ENCODE results near the gene GP1BB. TPM values are rescaled to one million over a fixed set of nuclear protein-coding genes. Genes with fewer than 3 reads are reported as not detected.
A peak's percentile ranks its signal among the peaks of the same experiment; 100 is the strongest.

Gene GP1BB
- total RNA-seq, 1 experiment from 2014 or later, result 4.3 TPM

DNA sequence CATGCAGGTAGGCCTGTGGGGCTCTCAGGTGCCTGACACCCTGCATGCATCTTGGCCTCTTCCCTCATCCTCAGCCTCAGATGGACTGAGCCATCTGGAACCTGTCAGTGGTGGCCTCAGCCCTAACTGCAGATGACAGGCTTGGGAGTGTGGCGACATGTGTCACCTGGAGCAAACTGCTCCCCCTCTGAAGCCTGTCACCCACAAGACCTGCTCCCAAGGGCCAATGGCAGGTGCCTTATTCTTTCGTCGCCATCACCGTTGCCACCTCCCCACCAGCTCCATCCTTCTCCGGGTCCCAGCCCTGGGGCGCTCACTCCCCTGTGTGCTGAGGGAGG is 12.6 kb upstream of the GP1BB start:
- Mint-ChIP-seq H3K9me3 (no peaks in the 10 kb centered on the region), H3K27ac (no peak overlapping the region), H3K36me3 (no peaks in the 10 kb centered on the region), H3K27me3 (ENCODE audit: low read depth) (peaks cover 33% of the 10 kb centered on the region), H3K4me1 (peaks cover 27% of the 10 kb centered on the region), H3K4me3 (no peak overlapping the region)
- TF ChIP-seq OVOL2 (CRISPR knock-in tag; IDR thresholded peaks at IDR 0.05; ENCODE audit: borderline replicate concordance) (no peak), GTF2I (CRISPR knock-in tag; conservative IDR thresholded peaks at IDR 0.05) (no peak), AR (CRISPR knock-in tag; IDR thresholded peaks at IDR 0.05) (no peak), SMAD3 (CRISPR knock-in tag; IDR thresholded peaks at IDR 0.05; ENCODE audit: borderline replicate concordance) (no peak), JAZF1 (CRISPR knock-in tag; IDR thresholded peaks at IDR 0.05) (no peak), NR2C2 (CRISPR knock-in tag; IDR thresholded peaks at IDR 0.05) (no peak), ETV6 (CRISPR knock-in tag; IDR thresholded peaks at IDR 0.05) (no peak), ATF2 (CRISPR knock-in tag; IDR thresholded peaks at IDR 0.05; ENCODE audit: borderline replicate concordance, low read depth) (no peak), ZNF396 (CRISPR knock-in tag; IDR thresholded peaks at IDR 0.05; ENCODE audit: borderline replicate concordance) (no peak), AFF4 (CRISPR knock-in tag; IDR thresholded peaks at IDR 0.05; ENCODE audit: borderline replicate concordance) (no peak)
- TF ChIP-seq, protein P1, sequence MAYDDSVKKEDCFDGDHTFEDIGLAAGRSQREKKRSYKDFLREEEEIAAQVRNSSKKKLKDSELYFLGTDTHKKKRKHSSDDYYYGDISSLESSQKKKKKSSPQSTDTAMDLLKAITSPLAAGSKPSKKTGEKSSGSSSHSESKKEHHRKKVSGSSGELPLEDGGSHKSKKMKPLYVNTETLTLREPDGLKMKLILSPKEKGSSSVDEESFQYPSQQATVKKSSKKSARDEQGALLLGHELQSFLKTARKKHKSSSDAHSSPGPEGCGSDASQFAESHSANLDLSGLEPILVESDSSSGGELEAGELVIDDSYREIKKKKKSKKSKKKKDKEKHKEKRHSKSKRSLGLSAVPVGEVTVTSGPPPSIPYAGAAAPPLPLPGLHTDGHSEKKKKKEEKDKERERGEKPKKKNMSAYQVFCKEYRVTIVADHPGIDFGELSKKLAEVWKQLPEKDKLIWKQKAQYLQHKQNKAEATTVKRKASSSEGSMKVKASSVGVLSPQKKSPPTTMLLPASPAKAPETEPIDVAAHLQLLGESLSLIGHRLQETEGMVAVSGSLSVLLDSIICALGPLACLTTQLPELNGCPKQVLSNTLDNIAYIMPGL (CRISPR knock-in tag; IDR thresholded peaks at IDR 0.05), result no peak
- ATAC-seq, result no peak
- DNase-seq (ENCODE audit: low spot score), result peak; percentile 8
- ChIA-PET CTCF (interaction anchor here (0.9 to 4.2 kb wide), 6 partner anchors 13 to 79 kb away, joined by 3 to 34 read pairs (median 6); partner anchors contain the start of gene GP1BB), POLR2A (no interaction called here)

- Mint-ChIP-seq H3K27ac (no peak overlapping the region), H3K27me3 (ENCODE audit: low read depth) (peaks cover 49% of the 10 kb centered on the region), H3K9me3 (no peaks in the 10 kb centered on the region), H3K4me1 (peaks cover 15% of the 10 kb centered on the region), H3K4me3 (peak overlapping the region; percentile 68), H3K36me3 (no peaks in the 10 kb centered on the region)
- DNase-seq (ENCODE audit: low spot score) (no peak), ATAC-seq (no peak)
- CTCF ChIA-PET, result interaction anchor here (1.3 to 1.4 kb wide), 2 partner anchors 34 kb away, joined by 5 to 6 read pairs; no protein-coding TSS in a partner anchor
- POLR2A ChIA-PET, result no interaction called here
- TF ChIP-seq, protein P2, sequence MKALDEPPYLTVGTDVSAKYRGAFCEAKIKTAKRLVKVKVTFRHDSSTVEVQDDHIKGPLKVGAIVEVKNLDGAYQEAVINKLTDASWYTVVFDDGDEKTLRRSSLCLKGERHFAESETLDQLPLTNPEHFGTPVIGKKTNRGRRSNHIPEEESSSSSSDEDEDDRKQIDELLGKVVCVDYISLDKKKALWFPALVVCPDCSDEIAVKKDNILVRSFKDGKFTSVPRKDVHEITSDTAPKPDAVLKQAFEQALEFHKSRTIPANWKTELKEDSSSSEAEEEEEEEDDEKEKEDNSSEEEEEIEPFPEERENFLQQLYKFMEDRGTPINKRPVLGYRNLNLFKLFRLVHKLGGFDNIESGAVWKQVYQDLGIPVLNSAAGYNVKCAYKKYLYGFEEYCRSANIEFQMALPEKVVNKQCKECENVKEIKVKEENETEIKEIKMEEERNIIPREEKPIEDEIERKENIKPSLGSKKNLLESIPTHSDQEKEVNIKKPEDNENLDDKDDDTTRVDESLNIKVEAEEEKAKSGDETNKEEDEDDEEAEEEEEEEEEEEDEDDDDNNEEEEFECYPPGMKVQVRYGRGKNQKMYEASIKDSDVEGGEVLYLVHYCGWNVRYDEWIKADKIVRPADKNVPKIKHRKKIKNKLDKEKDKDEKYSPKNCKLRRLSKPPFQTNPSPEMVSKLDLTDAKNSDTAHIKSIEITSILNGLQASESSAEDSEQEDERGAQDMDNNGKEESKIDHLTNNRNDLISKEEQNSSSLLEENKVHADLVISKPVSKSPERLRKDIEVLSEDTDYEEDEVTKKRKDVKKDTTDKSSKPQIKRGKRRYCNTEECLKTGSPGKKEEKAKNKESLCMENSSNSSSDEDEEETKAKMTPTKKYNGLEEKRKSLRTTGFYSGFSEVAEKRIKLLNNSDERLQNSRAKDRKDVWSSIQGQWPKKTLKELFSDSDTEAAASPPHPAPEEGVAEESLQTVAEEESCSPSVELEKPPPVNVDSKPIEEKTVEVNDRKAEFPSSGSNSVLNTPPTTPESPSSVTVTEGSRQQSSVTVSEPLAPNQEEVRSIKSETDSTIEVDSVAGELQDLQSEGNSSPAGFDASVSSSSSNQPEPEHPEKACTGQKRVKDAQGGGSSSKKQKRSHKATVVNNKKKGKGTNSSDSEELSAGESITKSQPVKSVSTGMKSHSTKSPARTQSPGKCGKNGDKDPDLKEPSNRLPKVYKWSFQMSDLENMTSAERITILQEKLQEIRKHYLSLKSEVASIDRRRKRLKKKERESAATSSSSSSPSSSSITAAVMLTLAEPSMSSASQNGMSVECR (CRISPR knock-in tag; IDR thresholded peaks at IDR 0.05; ENCODE audit: borderline replicate concordance), result no peak
- TF ChIP-seq ZNF232 (CRISPR knock-in tag; IDR thresholded peaks at IDR 0.05) (no peak), ZNF263 (CRISPR knock-in tag; IDR thresholded peaks at IDR 0.05; ENCODE audit: low read depth) (no peak), NFYB (CRISPR knock-in tag; conservative IDR thresholded peaks at IDR 0.05; ENCODE audit: low read depth) (no peak), GTF2I (CRISPR knock-in tag; conservative IDR thresholded peaks at IDR 0.05) (no peak), EMX1 (CRISPR knock-in tag; IDR thresholded peaks at IDR 0.05) (no peak)
- TF ChIP-seq, protein P3, sequence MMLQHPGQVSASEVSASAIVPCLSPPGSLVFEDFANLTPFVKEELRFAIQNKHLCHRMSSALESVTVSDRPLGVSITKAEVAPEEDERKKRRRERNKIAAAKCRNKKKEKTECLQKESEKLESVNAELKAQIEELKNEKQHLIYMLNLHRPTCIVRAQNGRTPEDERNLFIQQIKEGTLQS (CRISPR knock-in tag; conservative IDR thresholded peaks at IDR 0.05), result no peak
- TF ChIP-seq, protein P4, sequence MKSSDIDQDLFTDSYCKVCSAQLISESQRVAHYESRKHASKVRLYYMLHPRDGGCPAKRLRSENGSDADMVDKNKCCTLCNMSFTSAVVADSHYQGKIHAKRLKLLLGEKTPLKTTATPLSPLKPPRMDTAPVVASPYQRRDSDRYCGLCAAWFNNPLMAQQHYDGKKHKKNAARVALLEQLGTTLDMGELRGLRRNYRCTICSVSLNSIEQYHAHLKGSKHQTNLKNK (CRISPR knock-in tag; IDR thresholded peaks at IDR 0.05), result no peak
- TF ChIP-seq, protein P5, sequence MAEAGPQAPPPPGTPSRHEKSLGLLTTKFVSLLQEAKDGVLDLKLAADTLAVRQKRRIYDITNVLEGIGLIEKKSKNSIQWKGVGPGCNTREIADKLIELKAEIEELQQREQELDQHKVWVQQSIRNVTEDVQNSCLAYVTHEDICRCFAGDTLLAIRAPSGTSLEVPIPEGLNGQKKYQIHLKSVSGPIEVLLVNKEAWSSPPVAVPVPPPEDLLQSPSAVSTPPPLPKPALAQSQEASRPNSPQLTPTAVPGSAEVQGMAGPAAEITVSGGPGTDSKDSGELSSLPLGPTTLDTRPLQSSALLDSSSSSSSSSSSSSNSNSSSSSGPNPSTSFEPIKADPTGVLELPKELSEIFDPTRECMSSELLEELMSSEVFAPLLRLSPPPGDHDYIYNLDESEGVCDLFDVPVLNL (CRISPR knock-in tag; IDR thresholded peaks at IDR 0.05; ENCODE audit: borderline replicate concordance, low read depth), result no peak
Measured at GRCh38 chr22:19713245-19713644, 10.1 kb upstream of the GP1BB start.

Data from WTC11 (cell line).